Measurements from ENCODE around the gene ASPHD1.
"Not testable (repeated sequence)": the region's sequence is repeated elsewhere in the genome, so short reads cannot be mapped to it uniquely, and the experiment has no call there.

ASPHD1 gene

GRCh38 chr16:29900102-29900887 lies at the start of gene ASPHD1:
Gene ASPHD1 (plus strand): TSS chr16:29900488. CDS start chr16:29900972, 484 bp downstream.
- peak; percentile 35 to 89 for DNase-seq

DNA sequence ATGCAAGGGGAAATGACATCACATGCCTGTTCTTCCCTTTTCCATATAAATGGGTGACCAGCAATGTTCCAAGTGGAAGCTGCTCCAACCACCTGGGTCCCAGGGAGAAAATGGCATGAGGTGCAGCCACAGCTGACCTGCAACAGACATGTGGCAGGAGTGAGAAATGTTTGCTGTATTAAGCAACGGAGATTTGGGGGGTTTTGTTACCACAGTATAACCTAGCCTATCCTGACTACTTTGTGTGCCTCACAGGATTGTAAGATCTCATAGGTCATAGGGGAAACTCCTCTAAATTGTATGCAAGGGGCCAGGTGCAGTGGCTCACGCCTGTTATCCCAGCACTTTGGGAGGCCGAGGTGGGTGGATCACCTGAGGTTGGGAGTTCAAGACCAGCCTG lies 49.3 kb upstream of the ASPHD1 start:
- no peak for DNase-seq

DNA sequence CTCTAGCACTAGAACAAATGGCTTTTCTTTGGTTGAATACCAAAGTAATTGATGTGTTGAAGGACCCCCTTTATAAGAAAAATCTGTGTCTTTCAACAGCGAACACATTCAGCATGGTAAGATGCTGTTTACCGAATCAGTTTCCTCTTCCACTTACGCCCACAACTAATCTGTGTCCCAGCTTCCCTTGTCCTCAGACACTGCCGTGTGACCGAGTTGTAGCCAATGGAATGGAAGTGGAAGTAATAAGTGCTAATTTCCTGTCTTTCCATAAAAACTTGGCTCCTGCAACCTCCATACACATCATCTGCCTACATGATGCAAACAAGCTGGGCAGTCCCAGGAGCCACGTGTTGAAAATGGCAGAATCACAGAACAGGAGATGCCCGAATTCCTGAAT lies 47.6 kb upstream of the ASPHD1 start:
- DNase-seq = no peak

DNA sequence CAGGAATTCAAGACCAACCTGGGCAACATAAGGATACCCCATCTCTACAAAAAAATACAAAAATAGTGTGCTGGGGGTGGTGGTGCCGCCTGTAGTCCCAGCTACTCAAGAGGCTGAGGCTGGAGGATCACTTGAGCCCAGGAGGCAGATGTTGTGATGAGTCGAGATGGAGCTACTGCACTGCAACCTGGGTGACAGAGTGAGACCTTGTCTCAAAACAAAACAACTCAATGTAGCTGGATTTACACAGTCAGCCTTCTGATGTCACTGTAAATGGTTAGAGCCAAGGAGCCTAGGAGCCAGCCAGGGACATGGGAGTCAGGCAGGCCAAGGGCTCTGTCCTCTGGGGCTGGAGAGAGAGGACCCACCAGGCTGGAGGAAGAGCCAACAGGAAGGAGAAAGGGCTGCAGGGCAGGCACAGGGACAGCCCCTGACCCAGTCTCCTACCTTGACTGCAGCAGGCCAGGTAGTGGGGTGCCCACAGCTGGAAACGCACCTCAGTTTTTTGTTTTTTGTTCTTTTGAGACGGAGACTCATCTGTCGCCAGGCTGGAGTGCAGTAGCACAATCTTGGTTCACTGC lies 45.7 kb upstream of the ASPHD1 start:
- peak in 1 of 2 experiments; percentile 17 for DNase-seq

DNA sequence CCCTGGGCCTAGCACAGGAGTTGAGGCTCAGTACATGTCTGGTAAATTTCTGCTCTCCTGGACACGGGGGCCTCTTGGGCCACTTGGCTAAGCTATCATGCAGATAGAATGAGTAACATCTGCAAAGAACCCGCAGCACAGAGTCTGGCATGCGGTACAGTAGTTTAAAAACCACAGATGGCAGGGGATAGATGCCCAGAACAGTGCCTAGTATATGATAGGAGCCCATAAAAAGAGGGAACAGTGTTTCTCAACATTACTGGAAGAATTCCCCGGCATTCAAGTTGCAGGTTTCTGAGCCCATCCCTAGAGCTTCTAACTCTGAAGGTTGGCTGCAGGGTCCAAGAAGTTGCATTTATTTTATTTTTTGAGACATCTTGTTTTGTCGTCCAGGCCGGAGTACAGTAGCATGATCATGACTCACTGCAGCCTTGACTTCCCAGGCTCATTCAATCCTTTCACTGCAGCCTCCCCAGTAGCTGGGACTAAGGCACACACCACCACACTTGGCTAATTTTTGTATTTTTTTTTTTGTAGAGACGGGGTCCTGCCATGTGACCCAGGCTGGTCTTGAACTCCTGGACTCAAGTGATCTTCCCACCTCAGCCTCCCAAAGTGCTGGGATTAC lies 43.0 kb upstream of the ASPHD1 start:
- no peak for DNase-seq

DNA sequence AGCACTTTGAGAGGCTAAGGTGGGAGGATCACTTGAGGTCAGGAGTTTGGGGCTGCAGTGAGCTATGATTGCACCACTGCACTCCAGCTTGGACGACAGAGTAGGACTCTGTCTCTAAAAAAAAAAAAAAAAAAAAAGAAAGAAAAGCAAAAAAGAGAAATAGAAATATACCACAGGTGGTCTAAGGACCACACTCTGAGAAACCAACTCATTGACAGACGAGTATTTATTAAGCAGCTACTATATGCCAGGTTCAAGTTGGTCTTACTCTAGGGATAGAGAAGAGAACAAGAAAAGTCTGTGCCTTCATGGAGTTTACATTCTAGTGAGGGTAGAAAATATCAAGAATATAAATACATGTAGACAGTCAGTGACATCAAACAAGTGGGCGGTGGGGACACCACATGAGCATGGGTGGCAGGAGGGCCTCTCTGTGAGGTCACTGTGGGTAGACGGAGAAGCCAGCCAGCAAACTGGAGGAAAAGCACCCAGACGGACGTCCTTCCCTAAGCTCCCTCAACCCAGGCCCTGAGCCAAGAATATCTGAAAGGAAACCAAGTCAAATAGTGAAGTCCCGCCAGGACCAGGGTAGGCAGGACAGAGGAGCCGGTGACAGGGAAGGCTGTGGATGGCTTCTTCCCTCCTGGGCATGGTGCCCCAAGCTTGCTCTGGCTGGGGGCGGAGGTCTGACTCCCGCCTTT lies 42.0 kb upstream of the ASPHD1 start:
- DNase-seq = no peak

DNA sequence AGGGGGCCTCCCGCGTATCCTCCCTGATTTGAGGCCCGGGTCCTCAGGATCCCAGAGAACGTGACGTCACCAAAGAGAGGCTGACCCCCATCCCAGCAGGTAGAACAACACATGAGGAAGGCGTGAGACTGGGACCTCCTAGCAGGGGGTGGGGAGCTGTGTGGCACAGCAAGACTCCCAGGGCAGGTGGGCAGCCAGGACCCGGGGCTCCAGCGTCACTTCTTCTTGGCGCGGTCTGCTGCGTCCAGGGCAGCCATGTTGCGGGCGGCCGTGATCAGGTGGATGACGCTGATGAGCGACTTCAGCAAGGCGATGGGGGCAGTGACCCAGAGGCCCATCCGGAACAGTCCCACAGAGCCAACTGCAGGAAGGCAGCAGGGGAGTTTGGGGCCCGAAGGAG lies 41.3 kb upstream of the ASPHD1 start:
- DNase-seq = no peak

GRCh38 chr16:29860218-29860617 lies 40.1 kb upstream of the ASPHD1 start:
- DNase-seq = no peak

GRCh38 chr16:29862383-29862883 lies 37.9 kb upstream of the ASPHD1 start:
- peak in 1 of 2 experiments; percentile 2 for DNase-seq

GRCh38 chr16:29862884-29863668 lies 37.2 kb upstream of the ASPHD1 start, which contains the start of gene CDIPT:
Gene CDIPT (minus strand): TSS chr16:29863226. CDS start chr16:29862857, 369 bp downstream.
- DNase-seq = peak; percentile 96 to 98

GRCh38 chr16:29863669-29863984 lies 36.7 kb upstream of the ASPHD1 start:
- no peak for DNase-seq

- no peak for DNase-seq
These were observed 36.1 kb upstream of the ASPHD1 start for GRCh38 chr16:29864205-29864604.

GRCh38 chr16:29868396-29869009 lies 31.8 kb upstream of the ASPHD1 start:
- DNase-seq = no peak

DNA sequence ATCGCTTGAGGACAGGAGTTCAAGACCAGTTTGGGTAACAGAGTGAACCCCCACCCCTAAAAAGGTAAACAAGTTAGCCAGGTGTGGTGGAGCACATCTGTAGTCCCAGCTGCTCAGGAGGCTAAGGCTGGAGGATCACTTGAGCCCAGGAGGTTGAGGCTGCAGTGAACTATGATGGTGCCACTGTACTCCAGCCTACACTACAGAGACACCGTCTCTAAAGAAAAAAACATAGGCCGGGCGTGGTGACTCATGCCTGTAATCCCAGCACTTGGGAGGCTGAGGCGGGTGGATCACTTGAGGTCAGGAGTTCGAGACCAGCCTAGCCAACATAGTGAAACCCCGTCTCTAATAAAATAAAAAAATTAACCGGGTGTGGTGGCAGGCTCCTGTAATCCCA lies 31.2 kb upstream of the ASPHD1 start:
- not testable (repeated sequence) for DNase-seq

GRCh38 chr16:29871822-29872546 lies 28.3 kb upstream of the ASPHD1 start:
- no peak for DNase-seq

GRCh38 chr16:29873319-29873718 lies 27.0 kb upstream of the ASPHD1 start:
- no peak for DNase-seq

DNA sequence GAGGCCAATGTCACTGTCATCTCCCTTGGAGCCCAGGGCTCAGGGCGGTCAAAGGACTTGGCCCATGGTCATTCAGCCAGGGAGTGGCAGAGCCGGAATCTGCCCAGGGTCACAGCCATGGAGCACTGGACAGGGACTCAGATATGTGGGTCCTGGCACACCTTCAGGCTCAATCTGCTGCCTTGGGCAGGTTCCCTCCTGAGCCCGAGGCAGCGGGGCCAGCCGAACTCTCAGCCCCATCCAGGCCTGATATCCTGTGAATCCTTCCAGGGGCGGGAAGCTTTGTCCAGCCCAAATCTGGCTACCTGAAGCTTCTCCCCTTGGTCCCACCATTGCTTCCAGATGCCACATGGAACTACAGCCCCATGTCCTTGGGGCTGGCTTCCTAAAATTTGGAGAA lies 25.1 kb upstream of the ASPHD1 start:
- DNase-seq = no peak

DNA sequence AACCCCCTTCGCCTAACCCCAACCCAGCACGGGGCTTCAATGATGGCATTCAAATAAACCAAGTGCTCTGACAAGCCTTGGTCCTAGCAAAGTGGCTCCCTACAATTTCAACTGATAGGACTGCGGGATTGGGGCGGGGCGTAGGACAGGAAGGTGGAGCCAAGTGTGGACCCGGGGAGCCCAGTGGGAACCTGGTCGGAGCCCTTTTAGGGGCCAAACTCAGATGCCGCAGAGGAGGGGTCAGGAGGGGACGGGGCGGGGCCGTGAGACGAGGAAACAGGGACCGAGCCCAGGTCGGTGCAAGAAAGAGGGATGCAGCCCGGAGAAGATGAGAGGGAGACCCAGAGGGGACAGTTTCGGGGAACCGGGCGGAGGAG lies 24.1 kb upstream of the ASPHD1 start:
- no peak for DNase-seq

DNA sequence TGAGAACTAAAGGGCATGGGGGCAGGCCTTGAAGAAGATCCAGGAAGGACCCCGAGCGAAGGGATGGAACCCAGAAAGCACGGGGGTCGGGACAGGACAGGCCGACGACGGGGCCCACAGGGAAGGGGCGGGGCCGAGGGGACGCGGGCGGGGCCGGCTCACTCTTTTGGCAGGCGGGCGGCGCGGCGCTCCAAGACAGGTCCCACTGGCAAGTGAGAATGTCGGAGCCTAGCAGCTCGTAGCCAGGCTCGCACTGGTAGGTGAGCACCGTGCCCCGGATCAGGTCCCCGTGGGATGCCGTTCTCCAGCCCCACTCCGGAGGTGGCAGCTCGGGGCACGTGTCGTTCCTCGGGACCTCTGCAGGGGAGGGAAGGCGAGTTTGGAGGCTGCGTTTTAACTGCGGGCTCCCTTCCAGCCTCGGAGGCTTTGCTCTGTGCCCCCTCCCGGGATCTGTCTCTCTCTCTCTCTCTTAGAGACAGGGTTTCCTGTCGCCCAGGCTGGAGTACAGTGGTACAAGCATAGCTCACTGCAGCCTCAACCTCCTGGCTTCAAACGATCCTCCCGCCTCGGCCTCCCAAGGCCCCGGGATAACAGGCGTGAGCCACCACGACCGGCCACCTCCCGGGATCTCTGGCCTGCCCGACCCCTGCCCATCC lies 23.6 kb upstream of the ASPHD1 start:
- DNase-seq = no peak

DNA sequence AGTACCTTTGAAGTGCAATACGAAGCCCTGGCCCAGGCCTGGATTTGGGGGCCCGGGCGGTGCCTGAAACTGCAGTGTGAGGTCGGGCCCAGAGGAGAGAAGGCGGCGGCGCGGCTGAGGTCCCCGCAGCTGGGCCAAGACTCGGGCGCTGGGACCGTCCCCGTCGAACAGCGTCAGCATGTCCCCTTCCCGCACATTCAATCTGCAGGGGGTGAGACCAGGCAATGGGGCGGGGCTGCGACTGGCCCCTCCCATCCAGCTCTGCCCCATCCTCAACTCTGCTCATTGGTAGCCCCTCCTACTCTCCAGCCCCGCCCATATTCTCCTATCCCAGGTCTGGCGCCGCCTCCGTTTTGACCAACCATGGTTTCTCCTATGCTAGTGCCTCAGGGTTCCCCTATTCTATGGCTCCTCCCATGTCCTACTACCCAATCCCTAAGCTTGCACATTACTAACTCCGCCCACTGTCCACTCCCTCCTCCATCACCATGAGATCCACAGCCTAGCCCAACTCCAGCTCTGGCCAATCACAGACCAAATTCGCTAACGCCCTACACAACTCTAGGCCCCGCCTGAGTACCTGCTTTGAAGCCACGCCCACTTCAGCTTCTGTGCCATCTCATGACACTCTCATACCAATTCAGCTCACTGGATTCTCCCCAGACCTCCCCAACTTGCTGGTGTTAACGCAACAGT lies 22.9 kb upstream of the ASPHD1 start:
- peak; percentile 41 to 52 for DNase-seq
